Measurements from ENCODE around the gene CCNJL.

CCNJL gene

DNA sequence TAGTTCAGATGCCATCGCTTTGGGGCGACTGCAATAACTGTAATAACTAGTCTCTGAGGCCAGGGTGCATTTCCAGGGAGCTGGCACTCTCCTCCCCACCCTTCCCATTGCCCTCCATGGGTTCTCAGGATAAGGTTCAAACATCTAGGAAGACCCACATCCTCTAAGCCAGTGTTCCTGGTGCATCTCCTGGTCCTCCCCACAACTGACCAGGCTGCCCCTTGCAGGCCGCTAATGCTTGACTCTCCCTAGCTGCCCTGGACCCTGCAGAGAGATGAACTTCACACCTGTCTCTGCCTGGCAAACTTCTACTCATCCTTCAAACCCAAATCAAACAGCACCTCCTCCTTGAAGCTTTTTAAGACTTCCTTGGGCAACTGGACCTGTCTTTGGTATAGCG, 15.9 kb downstream of the CCNJL start:
- in situ Hi-C loops (cut with MboI; ENCODE audit: low sequenced_read_pairs): no loop called here

DNA sequence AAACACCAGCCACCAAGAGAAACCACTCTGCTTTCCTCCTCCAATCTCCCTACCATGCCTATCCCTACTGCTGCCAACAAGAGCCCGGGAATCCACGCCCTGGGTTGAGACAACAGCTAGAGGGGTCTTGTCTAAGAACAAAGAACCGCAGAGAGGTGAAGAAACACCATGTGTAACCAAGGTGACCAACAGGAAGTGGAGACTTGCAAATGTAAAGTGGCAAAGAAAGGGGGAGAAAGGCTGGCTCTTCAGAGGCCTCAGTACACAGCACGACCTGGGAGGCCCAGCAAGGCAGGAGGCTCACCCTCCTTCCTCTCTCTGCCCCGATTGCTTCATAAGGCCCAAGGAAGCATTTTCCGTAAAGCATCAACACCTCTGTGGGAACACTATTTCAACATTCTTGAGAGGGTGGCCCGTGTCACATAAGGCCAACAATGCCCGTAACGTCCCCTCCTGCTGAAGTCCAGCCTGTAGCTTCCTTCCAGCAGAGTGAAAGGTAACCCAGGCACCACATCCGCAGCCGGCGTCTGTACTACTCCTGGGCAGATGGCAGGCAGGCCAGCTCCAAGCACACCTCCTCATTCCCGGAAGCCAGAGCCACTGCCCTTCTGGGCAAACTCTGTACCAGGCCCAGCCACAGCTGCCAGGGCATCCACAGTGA, 18.3 kb downstream of the CCNJL start:
- in situ Hi-C loops (cut with MboI; ENCODE audit: low sequenced_read_pairs): no loop called here

DNA sequence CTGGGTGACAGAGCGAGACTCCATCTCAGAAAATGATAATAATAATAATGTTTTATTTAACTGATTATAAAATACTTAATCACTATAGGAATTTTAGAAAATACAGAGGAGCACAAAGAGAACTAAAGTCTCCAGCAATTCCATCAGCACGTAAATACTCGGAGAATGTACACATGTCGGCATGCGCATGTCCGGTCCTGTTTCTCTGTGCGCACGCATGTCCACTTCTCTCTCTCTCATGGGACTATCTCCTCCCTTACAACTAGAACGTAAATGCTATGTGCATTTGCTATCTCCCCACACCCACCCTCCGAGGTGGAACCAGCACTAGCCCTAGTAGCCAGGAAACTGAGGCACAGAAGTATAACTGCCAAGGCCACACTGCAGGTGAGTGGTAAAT, 19.0 kb downstream of the CCNJL start:
- in situ Hi-C loops (cut with MboI; ENCODE audit: low sequenced_read_pairs): no loop called here

- in situ Hi-C loops (cut with MboI; ENCODE audit: low sequenced_read_pairs): no loop called here
Measured at GRCh38 chr5:160291467-160291866, 20.9 kb downstream of the CCNJL start.

DNA sequence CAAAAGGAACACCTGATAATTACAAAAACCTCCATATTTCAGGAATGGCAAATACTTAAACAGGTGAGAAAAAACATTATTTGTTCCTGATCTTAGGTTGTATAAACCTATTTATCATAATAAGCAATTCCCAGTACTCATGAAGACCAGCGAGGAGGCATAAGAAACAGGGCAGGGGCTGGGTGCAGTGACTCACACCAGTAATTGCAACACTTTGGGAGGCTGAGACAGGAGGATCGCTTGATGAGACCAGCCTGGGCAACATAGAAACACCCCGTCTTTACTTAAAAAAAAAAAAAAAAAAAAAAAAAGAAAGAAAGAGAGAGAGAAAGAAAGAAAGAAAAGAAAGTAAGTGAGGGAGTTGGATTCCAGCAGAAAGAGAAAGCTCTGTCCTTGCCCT, 21.6 kb downstream of the CCNJL start:
- in situ Hi-C loops (cut with MboI; ENCODE audit: low sequenced_read_pairs): no loop called here

- in situ Hi-C loops (cut with MboI; ENCODE audit: low sequenced_read_pairs): no loop called here
Measured at GRCh38 chr5:160289721-160290120, 22.6 kb downstream of the CCNJL start.

DNA sequence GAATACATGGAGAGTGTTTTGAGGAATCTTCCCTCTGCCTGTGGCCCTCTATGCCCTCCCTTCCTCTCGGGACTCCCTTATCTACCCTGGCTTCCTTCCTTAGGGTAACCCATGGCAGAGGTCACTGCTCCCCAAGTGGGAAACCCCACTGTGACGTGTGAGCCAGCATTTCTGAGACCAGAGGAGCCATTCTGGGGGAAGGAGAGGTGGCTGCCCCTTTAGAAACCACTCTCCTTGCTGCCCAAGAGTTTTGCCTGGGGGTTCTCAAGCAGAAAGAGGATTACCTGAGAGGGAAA, 23.1 kb downstream of the CCNJL start:
- in situ Hi-C loops (cut with MboI; ENCODE audit: low sequenced_read_pairs): no loop called here

- in situ Hi-C loops (cut with MboI; ENCODE audit: low sequenced_read_pairs): no loop called here
Measured at GRCh38 chr5:160287378-160288051, 24.8 kb downstream of the CCNJL start.

GRCh38 chr5:160286947-160287346, 25.4 kb downstream of the CCNJL start:
- in situ Hi-C loops (cut with MboI; ENCODE audit: low sequenced_read_pairs): no loop called here

- in situ Hi-C loops (cut with MboI; ENCODE audit: low sequenced_read_pairs): no loop called here
Measured at GRCh38 chr5:160285316-160285715, 27.0 kb downstream of the CCNJL start.

DNA sequence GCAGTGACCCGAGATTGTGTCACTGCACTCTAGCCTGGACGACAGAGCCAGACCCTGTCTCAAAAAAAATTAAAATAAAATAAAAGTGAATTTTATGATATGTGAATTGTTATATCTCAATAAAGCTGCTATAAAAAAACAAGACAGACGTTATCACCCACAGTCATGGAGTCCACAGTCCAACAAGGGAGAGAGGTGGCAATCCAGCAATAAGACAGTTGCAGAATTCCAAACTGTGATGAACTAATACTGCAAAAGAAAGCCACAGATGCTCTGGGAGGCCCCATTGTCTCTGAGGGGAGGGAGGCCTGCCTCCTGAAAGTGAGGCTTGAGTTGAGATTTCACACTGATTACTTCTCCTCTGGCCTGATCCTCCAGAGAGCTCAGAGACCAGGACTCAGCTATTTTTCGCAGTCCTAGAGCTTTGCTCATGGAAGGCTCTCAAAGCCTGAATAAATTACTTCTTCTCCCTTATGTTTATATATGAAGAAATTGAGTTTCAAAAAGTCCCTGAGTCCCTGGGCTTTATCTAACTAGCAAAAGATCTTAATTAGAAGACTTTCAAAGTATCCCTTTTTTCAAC, 28.0 kb downstream of the CCNJL start:
- in situ Hi-C loops (cut with MboI; ENCODE audit: low sequenced_read_pairs): no loop called here

DNA sequence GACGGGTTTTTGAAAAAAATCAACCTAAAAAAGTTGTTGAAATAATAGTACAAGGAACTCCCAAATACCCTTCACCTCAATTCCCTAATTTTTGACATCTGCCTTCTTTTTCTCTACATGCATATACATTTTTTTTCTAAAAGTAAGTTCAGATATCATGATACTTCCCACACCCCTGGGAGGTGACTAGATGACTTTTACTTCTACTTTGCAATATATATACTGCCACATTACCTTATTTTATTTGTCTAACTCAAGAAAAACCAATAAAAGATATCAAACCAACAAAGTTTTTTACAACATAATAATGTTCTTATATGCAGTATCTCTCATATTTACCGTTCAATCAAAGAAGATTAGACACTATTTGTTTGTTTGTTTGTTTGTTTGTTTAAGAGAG, 31.1 kb downstream of the CCNJL start:
- in situ Hi-C loops (cut with MboI; ENCODE audit: low sequenced_read_pairs): no loop called here

DNA sequence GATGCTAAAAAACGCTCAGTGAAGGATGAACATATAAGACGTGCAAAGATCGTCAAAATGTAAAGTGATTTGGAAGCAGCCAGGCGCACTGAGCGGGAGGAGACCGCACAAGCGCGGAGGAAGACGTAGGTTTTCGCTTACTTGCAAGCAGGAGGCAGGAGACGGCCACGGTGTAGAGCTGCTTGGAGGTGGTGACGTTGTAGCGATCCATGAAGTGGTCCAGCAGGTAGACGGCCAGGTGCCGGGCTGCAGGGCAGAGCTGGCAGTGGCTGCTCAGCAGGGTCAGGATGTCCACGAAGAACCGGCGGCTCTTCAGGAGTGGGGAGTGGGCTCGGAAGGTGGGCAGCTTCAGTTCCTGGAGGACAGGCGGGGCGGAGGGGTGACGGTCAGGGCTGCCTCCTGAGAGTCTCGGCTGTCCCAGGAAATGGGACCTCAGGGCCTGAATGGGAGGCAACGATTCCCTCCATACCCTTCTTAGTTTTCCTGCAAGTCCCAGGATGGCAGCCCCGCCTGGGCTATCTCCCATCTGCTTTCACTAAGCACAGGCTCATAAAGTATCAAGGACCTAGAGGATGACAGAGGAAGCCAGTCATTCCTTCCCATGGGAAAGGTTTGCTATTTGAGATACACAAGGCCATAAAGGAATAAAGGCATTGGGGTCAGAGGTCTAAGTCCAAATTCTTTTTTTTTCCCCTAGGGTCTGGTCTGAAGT, 31.8 kb downstream of the CCNJL start:
- in situ Hi-C loops (cut with MboI; ENCODE audit: low sequenced_read_pairs): no loop called here

DNA sequence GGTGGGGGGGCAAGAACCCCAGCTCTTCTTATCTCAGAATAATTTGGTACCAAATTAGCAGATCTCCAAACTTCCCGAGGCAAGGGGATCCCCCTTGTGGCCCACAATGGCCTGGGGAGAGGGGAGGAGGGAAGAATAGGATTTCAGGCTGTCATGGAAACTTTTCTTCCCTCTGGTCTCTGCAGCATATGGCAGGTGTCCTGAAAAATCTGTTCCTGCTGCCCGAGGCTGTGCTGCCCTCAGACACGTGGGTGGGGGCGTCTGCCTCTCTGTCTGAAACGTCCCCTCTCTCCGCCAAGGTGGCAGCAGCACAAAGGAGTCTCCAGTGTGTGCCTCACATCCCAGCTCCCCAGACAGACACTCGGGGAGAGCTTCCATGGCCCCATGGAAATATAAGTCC, 34.0 kb downstream of the CCNJL start:
- in situ Hi-C loops (cut with MboI; ENCODE audit: low sequenced_read_pairs): no loop called here

DNA sequence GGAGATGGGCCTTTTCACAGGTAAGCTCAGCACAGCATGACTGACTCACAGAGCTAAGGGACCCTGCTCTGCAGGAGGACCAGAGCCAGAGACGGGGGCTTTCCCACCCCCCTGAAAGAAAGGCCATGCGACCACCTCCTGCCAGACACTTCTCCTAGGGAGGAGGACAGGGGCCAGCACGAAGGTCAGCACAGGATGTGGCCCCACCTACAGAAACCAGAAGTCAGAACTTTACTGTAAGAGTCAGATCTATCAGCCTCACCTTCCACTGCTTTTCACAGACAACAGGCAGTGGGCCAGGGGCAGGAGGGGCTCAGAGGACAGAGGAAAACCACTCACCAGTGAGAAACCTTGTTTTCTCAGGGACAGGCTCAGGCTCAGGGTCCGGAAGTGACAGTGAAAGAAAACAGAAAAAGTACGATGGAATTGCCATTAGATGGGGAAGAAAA, 37.9 kb downstream of the CCNJL start:
- in situ Hi-C loops (cut with MboI; ENCODE audit: low sequenced_read_pairs): no loop called here

- in situ Hi-C loops (cut with MboI; ENCODE audit: low sequenced_read_pairs): no loop called here
Measured at GRCh38 chr5:160272889-160273288, 39.5 kb downstream of the CCNJL start.

DNA sequence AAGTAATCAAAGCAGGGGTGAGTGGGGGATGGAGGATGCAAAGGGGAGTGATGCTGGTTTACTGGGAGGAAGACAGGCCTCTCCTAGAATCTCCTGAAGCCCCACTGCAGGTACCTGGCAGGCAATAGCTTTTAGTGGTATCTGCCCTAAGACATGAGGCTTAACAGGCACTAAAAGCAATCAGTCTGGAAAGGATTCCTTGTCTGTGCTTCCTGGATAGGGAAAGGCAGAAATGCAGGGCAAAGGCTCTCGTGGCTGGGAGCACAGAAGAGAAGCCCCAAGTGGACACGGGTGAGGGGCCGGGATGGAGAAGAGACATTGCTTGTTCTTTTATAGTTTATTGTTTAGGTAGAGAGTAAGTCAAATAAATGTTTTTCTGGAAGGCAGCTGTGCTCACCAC, 40.1 kb downstream of the CCNJL start:
- in situ Hi-C loops (cut with MboI; ENCODE audit: low sequenced_read_pairs): no loop called here

DNA sequence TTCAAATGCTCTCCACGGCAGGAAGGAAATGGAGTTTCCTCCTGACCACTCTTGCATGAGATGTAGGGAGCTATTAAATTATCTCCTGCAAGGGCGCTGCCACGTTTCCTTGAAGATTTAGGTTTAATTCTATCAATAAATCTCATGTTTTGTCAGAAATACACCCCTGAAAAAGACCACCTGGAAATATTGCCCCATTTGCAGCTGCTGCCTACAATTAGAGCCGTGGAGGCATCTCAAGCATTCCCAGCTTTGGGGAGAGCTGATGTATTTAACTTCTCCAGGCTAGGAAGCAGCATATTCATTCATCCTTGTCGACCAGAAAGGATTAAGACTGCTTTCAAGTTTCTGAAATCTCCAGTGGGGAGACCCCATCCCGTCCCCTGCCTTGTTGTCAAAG, 40.5 kb downstream of the CCNJL start:
- in situ Hi-C loops (cut with MboI; ENCODE audit: low sequenced_read_pairs): no loop called here

GRCh38 chr5:160271396-160271795, 41.0 kb downstream of the CCNJL start:
- in situ Hi-C loops (cut with MboI; ENCODE audit: low sequenced_read_pairs): no loop called here

DNA sequence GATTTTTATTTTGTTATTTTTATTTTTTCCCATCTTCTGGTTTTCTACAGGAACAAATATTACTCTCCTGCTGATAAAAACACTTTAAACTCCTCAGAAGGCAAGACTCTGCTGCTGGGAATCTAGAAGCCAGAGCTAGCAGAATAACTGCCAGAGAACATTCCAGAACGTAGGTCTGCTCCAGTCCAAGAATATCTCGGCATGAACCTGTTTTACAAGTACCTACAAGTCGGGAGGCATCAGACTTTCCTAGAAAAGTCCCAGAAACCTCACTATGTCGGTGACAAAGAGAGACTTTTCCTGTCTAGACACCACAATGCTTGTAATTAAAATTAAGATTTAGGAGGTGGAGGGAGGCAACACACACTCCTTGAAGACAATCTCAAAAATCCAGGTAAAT, 41.7 kb downstream of the CCNJL start:
- in situ Hi-C loops (cut with MboI; ENCODE audit: low sequenced_read_pairs): no loop called here

DNA sequence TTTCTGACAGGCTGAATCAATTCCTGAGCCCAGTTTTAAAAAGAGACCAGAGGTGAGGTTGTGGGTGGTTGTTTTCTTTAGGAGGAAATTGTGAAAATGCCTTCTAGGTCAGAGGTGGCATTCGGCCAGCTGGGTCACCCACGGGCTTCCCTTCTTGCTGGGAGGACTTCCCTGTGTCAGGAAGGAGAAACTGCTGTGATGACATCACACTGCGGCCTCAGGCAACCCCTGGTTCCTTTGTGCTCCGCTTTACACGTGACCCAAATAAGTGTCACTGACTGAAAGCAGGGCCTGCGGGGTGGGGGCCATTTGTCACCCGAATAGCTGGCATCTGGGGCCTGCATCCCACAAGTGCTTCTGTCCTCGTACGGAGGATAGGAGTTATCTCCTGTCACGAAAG, 43.3 kb downstream of the CCNJL start:
- in situ Hi-C loops (cut with MboI; ENCODE audit: low sequenced_read_pairs): no loop called here

- in situ Hi-C loops (cut with MboI; ENCODE audit: low sequenced_read_pairs): no loop called here
Measured at GRCh38 chr5:160268121-160268520, 44.2 kb downstream of the CCNJL start.

Data from HL-60/S4 treated with retinoic acid at 250 ng/mL for 4 days and 3 days (cell line).